Measurements from ENCODE around the gene NUCB1. TPM values are rescaled to one million over a fixed set of nuclear protein-coding genes. Genes with fewer than 3 reads are reported as not detected.

NUCB1 gene
- total and polyA plus RNA-seq, 9 of the 15 experiments (the other 6 are each of a cell fraction or from before 2014, with no cell fraction given), result 3.1 to 153 (median 71.7) TPM

GRCh38 chr19:48953990-48954594, 54.0 kb downstream of the NUCB1 start (continued):
- TF ChIP-seq RERE (CRISPR knock-in tag; IDR thresholded peaks at IDR 0.05; ENCODE audit: borderline replicate concordance), result no peak
- no peak for TF ChIP-seq IFI16 (CRISPR knock-in tag; IDR thresholded peaks at IDR 0.05)
- no peak for TF ChIP-seq CCNT2 (IDR thresholded peaks at IDR 0.05; ENCODE audit: borderline replicate concordance, extremely low read depth, insufficient read length, low read depth, low read length)
- TF ChIP-seq PTRF (tag; IDR thresholded peaks at IDR 0.05), result no peak
- TF ChIP-seq PRPF4 (IDR thresholded peaks at IDR 0.05; ENCODE audit: insufficient read depth, low read depth, low read length, poor library complexity, severe bottlenecking), result no peak
- no peak for TF ChIP-seq PRMT5 (CRISPR knock-in tag; IDR thresholded peaks at IDR 0.05)
- no peak for TF ChIP-seq SETDB1 (IDR thresholded peaks at IDR 0.05; ENCODE audit: low read length)
- TF ChIP-seq, protein P1, sequence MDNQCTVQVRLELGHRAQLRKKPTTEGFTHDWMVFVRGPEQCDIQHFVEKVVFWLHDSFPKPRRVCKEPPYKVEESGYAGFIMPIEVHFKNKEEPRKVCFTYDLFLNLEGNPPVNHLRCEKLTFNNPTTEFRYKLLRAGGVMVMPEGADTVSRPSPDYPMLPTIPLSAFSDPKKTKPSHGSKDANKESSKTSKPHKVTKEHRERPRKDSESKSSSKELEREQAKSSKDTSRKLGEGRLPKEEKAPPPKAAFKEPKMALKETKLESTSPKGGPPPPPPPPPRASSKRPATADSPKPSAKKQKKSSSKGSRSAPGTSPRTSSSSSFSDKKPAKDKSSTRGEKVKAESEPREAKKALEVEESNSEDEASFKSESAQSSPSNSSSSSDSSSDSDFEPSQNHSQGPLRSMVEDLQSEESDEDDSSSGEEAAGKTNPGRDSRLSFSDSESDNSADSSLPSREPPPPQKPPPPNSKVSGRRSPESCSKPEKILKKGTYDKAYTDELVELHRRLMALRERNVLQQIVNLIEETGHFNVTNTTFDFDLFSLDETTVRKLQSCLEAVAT (IDR thresholded peaks at IDR 0.05), result no peak
- no peak for TF ChIP-seq HIVEP1 (CRISPR knock-in tag; IDR thresholded peaks at IDR 0.05)
- TF ChIP-seq SRF (CRISPR knock-in tag; IDR thresholded peaks at IDR 0.05), result 0 out of 4 replicates have a peak, but pooled peaks of 1 of the 2 experiments have one; percentile 46
- TF ChIP-seq ATF2 (CRISPR knock-in tag; IDR thresholded peaks at IDR 0.05), result no peak
- TF ChIP-seq ZNF75A (CRISPR knock-in tag; IDR thresholded peaks at IDR 0.05), result no peak
- TF ChIP-seq SUPT5H (IDR thresholded peaks at IDR 0.05), result 0 out of 2 replicates have a peak, but pooled peaks have one; percentile 44
- no peak for TF ChIP-seq SFPQ (IDR thresholded peaks at IDR 0.05; ENCODE audit: low read depth, low read length)
- TF ChIP-seq SAFB (IDR thresholded peaks at IDR 0.05; ENCODE audit: borderline replicate concordance, low read depth, low read length), result no peak
- TF ChIP-seq, protein P2, sequence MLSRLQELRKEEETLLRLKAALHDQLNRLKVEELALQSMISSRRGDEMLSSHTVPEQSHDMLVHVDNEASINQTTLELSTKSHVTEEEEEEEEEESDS (CRISPR knock-in tag; IDR thresholded peaks at IDR 0.05), result no peak
- no peak for TF ChIP-seq L3MBTL2 (IDR thresholded peaks at IDR 0.05)
